ENCODE measurements around the gene CFAP43.

DNA sequence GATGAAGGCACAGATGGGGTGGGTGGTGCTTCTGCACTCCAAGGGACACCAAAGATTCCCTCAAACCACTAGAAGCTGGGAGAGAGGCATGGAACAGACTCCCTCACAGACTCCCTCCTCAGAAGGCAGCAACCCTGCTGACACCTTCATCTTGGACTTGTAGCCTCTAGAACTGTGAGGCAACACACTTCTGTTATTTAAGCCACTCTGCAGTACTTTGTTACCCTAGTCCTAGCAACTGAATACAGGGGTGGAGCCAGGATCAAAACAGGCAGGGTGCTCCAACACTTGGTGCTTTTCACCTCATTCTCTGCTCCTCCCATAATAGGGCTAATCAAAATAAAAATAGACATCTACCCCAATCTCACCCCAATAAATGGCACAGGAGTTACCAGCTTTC, 20.2 kb upstream of the CFAP43 start:
- TF ChIP-seq GATA3 (IDR thresholded peaks at IDR 0.05; ENCODE audit: low read depth, low read length) (no peak), GATA2 (IDR thresholded peaks at IDR 0.05; ENCODE audit: low read depth, low read length) (no peak)
